ENCODE data around the gene RNPEP.
"Not testable (repeated sequence)": the region's sequence is repeated elsewhere in the genome, so short reads cannot be mapped to it uniquely, and the experiment has no call there.

The RNPEP gene

DNA sequence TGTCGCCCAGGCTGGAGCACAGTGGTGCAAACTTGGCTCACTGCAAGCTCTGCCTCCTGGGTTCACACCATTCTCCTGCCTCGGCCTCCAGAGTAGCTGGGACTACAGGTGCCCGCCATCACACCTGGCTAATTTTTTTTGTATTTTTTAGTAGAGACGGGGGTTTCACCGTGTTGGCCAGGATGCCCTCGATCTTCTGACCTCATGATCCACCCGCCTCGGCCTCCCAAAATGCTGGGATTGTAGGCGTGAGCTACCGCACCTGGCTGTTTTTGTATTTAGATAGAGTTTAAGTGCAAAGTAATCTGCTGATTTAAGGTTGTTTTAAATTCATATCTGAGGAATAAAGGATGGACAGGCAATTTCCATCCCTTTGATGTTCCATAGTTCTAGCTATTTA, 20.1 kb upstream of the RNPEP start:
- not testable (repeated sequence) for DNase-seq (ENCODE audit: low read depth, low spot score)

DNA sequence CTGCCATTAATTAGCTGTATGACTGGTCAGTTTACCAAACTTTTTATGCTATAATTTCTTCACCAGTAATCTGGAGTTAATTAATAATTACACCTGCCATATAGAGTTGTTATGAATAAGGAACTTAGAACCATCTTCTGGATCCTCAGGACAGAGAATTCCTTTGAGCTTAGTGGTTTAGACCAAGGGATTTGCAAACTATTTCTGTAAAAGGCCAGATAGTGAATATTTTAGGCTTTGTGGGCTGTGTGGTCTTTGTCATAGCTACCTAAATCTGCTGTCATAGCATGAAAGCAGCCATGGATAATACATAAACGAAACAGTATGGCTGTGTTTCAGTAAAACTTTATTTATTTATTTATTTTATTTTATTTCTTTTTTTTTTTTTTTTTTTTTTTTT, 18.2 kb upstream of the RNPEP start:
- peak; percentile 51 for DNase-seq (ENCODE audit: low read depth, low spot score)

DNA sequence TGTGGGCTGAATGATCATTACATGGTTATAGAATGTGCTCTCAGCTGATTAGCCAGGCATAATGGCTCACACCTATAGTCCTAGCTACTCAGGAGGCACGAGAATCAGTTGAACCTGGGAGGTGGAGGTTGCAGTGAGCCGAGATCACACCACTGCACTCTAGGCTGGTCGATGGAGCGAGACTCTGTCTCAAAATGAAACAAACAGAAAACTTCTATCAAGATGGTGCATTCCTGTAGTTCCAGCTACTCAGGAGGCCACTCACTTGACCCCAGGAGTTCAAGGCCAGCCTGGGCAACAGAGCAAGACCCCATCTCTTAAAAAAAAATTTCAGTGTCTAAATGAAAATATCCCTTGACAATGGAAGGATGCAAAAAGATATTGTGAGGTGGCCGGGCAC, 16.3 kb upstream of the RNPEP start:
- no peak for DNase-seq (ENCODE audit: low read depth, low spot score)

- no peak for DNase-seq (ENCODE audit: low read depth, low spot score)
Observed at GRCh38 chr1:201968202-201968925, 14.1 kb upstream of the RNPEP start.

GRCh38 chr1:201970334-201971159, 11.9 kb upstream of the RNPEP start:
- peak; percentile 64 for DNase-seq (ENCODE audit: low read depth, low spot score)

DNA sequence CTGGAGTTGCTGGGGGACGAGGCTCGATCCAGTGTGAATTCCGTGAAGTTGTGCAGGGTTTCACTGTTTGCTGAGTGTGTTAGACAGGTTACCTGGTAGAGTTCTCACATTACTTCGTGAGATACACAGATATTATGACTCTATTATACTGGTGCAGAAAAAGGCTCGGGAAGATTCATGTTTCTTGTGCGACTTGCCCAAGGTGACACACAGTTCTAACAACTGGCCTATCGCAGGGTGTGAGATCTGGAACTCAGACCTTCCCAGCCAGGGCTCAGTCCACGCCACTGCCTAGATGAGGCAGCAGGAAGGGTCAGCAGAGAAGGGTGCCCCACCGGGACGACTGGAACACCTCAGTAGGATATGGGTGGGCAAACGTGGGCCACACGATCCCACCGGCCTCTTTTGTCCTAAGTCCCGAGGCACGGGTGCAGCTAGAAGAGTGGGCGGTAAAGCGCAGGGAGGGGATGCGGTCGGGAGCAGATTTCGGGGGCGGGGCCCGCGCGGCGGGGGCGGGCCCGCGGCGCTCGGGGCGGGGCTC, 296 bp upstream of the RNPEP start:
- DNase-seq (ENCODE audit: low read depth, low spot score), result no peak

DNA sequence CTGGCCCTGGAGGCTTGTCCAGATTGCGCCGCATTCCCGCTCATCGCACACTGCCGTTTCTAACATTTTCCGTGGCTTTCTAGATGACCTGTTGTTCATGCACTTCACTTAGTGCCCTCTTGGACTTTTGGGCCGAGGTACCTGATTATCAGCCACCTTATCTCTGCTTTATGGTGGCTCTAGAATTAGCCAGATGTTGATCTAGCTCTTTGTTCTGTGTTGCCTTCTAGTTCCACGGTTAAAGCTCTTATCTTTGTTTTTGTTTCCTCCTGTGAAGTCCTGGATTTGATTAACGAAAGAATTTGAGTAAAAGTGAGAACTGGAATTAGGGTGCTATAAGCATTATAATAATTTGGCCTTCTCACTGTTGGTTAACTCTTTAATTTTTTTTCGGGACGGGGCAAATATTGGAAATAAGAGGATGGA, 945 bp downstream of the RNPEP start:
- DNase-seq (ENCODE audit: low read depth, low spot score), result peak; percentile 9

DNA sequence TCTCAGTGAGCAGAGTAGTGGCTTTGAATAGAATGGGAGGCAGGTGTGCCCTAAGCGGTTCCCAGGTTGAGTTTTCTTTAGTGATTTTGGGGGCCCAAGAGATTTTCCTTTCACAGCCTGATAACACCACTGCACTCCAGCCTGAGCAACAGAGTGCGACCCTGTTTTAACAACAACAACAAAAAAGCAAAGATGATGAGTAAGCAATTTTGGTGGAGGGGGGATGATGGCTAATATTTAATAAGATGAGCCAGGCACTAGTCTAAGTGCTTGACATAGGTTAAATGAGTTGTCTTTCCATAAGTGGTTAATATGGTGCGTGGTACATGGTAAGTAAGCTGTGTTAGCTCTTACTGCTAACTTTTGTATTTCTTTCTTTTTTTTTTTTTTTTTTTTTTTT, 2.0 kb downstream of the RNPEP start:
- no peak for DNase-seq (ENCODE audit: low read depth, low spot score)

DNA sequence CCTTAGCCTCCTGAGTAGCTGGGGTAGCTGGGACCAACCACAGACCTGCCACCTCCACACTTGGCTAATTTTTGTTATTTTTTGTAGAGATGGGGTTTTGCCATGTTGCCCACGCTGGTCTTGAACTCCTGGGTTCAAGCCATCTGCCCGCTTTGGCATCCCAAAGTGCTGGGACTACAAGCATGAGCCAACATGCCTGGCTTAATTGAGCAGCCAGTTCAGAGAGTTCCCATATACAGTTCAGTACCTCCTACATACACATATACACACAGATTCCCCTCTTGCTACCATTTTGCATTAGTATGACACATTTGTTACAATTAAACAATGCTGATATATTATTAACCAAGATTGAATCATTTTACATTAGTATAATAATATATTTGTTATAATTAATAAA, 2.9 kb downstream of the RNPEP start:
- no peak for DNase-seq (ENCODE audit: low read depth, low spot score)

- DNase-seq (ENCODE audit: low read depth, low spot score), result no peak
Observed at GRCh38 chr1:201988601-201989000, 6.2 kb downstream of the RNPEP start.

DNA sequence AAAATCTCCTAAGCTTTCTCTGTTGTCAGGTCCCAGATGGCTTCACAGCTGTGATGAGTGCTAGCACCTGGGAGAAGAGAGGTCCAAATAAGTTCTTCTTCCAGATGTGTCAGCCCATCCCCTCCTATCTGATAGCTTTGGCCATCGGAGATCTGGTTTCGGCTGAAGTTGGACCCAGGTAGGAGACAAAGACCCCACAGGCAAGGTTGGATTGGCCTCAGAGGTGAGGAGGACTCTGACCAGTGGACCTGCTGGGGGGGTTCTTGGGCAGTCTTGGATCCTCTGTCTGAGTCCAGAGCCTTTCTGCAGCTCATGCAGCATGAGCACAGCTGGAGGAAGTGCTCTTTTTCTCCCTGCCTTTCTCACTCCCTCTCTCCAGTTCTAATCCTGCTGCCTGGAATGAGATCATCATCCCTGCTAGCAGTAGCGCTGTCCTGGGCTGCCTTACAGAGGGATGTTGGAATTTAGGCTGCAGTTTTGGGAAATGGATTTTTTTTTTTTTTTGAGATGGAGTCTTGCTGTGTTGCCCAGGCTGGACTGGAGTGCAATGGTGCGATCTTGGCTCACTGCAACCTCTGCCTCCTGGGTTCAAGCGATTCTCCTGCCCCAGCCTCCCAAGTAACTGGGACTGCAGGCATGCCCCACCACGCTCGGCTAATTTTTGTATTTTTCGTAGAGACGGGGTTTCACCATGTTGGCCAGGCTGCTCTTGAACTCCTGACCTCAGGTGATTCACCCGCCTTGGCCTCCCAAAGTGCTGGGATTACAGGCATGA, 7.1 kb downstream of the RNPEP start:
- no peak for DNase-seq (ENCODE audit: low read depth, low spot score)

DNA sequence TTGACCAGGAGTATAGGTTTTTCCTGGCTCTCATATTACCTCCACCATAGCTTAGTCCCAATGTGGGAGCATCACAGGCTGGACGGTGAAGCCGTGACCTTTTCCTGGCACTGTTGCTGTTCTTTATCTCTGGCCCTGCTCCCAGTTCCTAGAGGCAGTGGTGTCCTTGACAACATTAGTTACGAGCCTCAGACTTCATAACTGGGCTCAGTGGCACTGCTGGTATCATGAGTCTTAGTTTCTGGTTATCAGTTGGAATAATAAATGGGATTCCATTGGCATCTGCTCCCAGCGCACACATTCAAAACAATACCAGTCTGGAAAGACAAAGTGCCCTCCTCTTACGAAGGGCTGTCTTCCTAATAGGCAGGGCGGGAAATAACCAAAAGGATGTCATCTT, 8.0 kb downstream of the RNPEP start:
- DNase-seq (ENCODE audit: low read depth, low spot score), result no peak

DNA sequence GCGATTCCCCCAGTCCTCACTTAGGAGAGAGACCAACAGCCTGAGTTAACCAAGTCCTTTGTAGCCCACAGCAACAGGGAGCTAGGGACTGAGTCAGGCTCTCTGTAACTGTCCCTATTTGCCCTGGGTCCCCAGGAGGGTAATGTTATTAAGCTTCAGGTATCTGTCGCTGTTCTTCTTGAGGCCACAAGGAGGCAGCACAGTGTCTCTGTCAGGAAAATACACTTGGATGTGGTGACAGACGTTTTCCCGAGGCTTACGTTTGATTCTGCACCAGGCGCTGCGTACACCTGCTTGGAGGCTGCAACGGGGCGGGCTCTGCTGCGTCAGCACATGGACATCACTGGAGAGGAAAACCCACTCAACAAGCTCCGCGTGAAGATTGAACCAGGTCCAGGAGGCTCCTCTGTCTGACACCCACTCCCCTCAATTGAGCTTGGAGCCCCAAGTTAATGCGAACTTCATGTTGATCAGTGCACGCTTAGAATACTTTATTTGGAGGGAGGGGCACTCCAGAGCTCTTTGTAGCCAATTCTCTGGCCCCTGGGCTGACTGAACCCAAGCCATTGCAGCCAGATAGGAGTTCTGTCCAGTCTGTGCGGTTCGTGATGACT, 17.3 kb downstream of the RNPEP start:
- DNase-seq (ENCODE audit: low read depth, low spot score), result peak; percentile 69

DNA sequence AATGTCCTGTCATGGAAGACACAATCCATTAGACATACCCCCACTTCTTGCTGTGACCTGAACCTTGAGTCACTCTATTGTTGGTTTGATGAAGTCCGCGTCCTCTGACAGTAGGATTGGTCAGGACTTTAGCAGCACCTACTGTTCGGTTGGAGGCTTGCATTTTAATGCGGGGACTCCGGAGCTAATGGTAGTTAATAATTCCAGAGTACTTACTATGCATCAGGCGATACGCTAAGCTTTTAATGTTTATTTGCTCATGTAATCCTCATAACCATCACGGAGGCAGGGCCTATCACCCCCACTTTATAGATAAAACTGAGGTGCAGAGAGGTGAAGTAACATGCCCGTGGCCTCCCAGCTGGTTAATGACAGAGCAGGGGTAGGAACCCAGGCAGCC, 20.1 kb downstream of the RNPEP start:
- no peak for DNase-seq (ENCODE audit: low read depth, low spot score)

DNA sequence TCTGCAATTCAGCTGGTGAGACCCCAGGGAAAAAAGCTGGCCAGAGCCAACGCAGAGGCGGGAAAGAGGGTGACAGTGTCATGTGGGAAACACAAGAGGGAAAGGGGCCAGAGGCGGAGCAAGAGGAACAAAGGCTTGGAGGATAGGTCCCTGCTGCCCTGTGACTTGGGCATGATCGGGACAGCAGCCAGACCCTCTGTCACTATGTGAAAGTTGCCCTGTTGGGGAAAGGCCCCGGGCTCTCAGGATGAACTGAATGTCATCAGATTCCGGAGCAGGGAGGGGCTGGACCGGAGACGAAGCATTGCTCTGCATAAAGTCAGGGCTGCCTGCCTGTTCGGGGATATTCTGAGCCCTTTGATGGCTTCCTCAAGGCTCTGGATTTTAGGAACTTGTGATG, 22.3 kb downstream of the RNPEP start:
- DNase-seq (ENCODE audit: low read depth, low spot score), result no peak

GRCh38 chr1:202005958-202006357, 23.5 kb downstream of the RNPEP start:
- peak; percentile 39 for DNase-seq (ENCODE audit: low read depth, low spot score)

DNA sequence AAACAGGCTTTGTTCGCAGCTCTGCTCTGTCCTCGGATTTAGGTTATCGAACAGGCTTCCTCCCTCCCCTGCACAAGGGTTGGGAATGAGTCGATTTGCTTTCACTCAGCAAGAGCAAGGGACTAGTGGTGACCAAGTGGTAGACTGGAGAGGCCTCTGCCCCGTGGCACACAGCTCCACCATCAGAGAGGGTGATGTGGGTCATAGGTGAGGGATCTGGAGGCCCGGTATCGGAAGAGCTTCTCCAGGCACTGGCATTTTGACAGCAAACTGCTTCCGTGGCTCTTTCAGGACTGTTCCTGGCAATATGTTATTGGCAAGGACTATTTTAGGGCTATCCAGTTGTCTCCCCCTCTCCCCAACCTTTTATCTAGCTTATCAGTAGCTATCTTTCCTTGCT, 24.9 kb downstream of the RNPEP start:
- DNase-seq (ENCODE audit: low read depth, low spot score), result no peak

- DNase-seq (ENCODE audit: low read depth, low spot score), result peak; percentile 13
Observed at GRCh38 chr1:202007805-202008489, 25.5 kb downstream of the RNPEP start.

- peak; percentile 90 for DNase-seq (ENCODE audit: low read depth, low spot score)
Observed at GRCh38 chr1:202009326-202010179, 27.1 kb downstream of the RNPEP start.
